HG02840 (cell line): ENCODE measurements around the gene TLK1.
"Not testable (repeated sequence)": the region's sequence is repeated elsewhere in the genome, so short reads cannot be mapped to it uniquely, and the experiment has no call there.

Experiments used
- ATAC-seq: cut with Tn5 transposase; IDR thresholded peaks from one replicate; pipeline ENCODE4 v1.9.1; 2021; ENCODE audit warnings: mild to moderate bottlenecking, moderate library complexity, moderate number of reproducible peaks; ENCODE audit not compliant: unreplicated experiment, low FRiP score

TLK1 gene

DNA sequence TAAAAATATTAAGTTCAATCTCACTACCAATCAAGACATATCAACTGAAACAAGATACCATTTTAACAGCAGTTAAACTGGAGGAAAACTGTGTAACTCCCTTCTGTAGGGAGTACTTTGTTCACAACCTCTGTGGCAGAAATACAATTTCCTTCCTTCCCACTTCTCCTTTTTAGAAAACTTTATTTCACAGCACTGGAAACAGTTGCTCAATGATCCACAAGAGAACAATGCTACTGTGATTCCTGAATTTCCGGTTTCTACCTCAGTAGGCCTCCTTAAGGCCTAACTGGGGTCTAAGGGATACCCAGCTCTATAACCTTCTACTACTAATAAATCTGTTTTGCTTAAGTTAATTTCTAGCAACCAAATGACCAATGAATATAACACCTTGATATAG lies 14.1 kb downstream of the TLK1 start:
- ATAC-seq: no peak

DNA sequence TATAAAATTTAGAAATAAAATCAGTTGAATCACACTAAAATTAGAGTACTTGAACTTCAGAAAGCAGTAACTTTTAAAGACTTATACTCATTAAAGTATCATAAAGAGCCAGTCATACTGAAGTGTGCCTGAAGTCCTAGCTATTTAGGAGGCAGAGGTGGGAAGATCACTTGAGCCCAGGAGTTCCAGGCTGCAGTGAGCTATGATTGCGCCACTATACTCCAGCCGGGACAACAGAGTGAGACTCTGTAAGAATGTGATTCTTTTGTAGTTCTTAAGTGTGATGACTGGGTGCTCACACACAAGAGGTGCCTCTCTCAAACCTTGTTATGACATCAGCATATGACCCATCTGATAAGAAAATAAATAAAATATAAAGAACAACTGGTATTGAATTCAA lies 14.6 kb downstream of the TLK1 start:
- ATAC-seq: no peak

DNA sequence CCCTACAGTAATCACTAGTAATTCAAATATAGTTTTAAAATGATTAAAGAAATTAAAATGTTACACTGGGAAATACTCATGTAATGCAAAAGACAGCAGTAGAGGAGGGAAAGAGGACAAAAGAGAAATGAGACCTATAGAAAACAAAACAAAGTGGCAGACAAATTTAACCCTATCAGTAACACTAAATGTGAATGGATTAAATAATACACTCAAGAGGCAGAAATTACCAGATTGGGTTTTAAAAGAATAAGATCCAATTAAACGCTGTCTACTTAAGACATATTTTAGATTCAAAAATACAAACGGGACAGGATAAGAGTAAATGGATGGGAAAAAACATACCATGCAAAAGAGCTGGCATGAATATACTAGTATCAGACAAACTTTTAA lies 17.0 kb downstream of the TLK1 start:
- ATAC-seq: no peak

DNA sequence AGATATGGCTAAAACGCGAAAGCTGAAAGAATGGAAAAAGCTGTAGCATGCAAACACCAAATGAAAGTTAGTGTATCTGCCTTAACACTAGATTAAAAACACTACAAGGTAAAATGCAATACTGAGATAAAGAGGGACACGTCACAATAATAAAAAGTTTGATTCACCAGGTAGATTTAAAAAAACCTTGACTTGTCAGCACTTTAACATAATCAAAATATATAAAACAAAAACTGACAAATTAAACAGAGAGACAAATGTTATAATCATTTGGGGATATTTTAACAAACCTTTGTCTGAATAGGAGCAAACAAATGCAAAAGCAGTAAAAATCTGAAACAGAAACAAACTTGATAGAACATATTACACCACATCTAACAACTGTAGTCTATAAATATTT lies 18.3 kb downstream of the TLK1 start:
- no peak for ATAC-seq

DNA sequence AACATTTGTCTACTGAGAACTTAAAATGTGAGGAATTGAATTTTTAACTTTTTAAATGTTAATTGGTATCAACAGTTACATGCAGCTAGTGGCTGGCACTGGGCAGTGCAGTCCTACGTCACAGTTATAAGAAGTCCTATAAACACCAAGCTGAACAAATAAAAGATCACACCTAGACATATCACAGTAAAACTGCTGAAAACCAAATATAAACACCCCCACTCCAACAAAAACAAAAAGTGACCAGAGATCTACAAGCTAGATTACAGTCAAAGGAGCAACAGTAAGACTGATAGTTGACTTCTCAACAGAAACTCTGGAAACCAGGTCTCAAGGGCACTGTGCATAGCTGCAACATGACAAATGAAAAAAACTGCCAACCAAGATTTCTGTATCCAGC lies 19.4 kb downstream of the TLK1 start:
- no peak for ATAC-seq

DNA sequence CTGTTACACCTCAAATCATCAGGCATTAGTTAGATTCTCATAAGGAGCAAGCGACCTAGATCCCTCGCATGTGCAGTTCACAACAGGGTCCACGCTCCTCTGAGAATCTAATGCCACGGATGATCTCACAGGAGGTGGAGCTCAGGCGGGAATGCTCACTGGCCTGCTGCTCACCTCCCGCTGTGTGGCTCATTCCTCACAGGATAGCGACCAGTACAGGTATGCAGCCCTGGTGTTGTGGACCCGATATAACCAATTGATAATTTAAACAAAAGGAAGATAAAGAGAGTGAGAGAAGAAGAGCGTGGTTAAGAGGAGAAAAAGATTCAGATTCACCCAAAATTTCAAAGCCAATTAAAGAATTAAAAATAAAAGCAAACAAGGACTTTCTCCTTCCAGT lies 20.8 kb downstream of the TLK1 start:
- no peak for ATAC-seq

DNA sequence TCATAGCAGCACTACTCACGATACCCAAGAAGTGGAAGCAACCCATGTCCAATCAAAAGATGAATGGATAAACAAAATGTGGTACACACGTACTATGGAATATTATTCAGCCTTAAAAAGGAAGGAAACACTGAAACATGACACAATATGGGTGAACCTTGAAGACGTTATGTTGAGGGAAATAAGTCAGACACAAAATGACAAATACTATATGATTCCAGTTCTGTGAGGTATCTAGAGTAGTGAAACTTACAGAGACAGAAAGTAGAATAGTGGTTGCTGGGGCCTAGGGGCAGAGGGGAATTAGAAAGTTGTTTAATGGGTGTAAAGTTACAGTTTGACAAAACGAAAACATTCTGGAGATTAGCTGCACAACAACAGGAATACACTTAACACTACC lies 24.7 kb downstream of the TLK1 start:
- ATAC-seq: peak; percentile 79

DNA sequence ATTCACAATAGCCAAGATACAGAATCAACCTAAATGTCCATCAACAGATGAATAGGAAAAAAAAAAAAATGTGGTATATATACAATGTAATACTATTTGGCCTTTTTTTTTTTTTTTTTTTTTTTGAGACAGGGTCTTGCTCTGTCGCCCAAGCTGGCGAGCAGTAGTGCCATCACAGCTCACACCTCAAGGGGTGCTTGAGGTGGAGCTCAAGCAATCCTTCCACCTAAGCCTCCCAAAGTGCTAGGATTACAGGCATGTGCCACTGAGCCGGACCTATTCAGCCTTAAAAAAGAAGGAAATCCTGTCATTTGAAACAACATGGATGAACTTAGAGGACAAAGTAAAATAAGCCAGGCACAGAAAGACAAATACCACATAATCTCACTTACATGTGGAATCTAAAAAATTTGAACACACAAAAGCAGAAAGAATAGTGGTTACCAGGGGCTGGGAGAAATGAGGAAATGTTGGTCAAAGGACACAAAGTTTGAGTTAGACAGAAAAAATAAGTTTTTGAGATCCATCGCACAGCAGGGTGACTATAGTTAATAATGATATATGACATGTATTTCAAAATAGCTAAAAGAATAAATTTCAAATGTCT lies 26.0 kb downstream of the TLK1 start:
- ATAC-seq: no peak

DNA sequence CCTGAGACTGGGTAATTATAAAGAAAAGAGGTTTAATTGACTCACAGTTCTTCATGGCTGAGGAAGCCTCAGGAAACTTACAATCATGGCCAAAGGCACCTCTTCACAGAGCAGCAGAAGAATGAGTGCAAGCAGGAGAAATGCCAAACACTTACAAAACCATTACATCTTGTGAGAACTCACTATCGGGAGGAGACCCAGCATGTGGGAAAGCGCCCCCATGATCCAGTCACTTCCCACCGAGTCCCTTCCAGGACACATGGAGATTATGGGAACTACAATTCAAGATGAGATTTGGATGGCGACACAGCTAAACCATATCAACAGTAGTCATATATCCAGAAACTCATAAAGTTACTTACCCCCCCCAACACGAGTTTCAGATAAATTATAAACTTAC lies 28.6 kb downstream of the TLK1 start:
- ATAC-seq: no peak

DNA sequence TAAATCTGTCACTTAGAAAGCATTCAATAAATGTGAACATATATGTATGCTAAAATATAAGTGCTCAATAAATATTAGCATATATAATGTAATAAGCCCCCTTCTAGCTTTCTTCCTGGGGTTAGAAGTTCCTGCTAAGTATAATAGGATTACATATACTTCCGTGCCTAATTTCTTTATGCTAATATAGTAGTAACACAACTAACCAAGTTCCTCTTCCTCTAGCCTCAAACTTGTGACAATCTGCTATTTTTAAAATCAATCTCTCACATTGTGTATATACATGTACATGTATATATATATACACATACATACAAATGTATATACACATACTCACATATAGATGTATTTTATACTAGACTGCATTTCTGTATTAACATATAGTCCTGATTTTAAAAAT lies 32.2 kb downstream of the TLK1 start:
- no peak for ATAC-seq

DNA sequence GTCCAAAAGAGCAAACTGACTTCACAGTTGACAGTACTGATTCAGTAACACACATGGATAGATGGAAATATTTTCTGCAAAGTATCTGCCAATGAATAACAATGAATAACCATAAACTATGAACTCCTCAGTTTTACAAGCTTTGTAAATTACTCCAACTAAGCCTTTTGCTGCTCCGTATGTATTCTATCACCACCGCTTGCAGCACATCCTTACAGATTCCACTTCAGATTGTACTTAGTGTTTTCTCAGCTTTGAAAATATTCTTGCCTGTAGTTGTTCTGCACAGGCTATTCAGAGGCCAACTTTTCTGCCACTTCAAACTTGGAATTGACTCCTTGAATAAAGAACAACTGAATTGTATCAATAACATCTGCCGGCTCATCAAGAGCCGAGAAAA lies 36.2 kb downstream of the TLK1 start:
- no peak for ATAC-seq

DNA sequence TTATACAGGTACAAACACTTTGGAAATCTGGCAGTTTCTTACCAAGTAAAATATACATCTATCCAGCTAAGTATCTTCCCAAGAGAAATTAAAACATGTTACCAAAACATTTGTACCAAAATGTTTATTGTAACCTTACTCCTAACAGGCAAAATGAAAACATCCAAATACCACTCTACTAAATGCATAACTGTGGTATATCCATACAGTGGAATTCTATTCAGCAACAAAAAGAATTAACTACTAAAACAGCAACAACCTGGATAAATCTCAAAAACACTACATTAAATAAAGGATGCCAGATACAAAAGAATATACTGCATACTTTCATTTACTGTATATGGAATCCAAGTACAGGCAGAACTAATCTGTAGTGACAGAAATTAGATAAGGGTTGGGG lies 51.1 kb downstream of the TLK1 start:
- no peak for ATAC-seq

DNA sequence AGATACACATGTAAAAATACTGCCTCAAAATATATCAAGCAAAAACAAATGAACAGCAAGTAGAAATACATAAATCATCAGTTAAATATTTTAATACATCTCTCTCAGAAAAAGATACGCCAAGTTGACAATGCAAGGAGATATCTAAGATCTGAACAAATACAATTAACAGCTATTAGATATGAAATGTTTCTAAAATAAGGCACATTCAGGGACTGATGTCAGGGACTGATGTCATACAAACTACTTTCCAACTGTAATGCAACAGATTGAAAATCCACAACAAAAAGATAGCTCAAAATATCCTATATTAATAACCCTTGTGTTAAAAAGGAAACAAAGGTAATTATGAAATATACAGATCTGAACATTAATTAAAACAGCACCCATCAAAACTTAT lies 51.7 kb downstream of the TLK1 start:
- ATAC-seq: no peak

DNA sequence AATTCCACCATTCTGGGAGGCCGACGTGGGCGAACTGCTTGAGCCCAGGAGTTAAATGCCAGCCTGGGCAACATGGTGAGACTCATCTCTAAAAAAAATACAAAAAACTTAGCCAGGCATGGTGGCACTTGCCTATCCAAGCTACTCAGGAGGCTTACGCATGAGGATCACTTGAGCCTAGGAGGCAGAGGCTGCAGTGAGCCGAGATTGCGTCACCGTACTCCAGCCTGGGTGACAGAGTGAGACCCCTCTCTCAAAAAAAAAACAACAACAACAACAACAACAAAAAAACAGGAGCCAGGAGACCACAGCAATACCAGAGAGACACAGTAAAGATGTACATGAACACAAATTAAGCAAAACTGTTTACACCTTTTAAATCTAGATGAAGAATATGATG lies 52.9 kb downstream of the TLK1 start:
- no peak for ATAC-seq

DNA sequence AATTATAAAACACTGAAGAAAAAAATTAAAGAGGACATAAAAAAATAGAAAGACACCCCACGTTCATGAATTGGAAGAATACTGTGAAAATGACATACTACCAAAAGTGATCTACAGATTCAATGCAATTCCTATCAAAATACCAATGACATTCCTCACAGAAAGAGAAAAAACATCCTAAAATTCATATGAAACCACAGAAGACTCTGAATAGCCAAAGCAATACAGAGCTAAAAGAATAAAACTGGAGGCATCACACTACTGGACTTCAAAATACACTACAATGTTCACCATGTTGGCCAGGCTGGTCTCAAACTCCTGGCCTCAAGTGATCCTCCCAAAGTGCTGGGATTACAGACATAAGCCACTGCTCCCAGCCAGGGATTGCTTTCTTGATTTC lies 56.3 kb downstream of the TLK1 start:
- ATAC-seq: no peak

DNA sequence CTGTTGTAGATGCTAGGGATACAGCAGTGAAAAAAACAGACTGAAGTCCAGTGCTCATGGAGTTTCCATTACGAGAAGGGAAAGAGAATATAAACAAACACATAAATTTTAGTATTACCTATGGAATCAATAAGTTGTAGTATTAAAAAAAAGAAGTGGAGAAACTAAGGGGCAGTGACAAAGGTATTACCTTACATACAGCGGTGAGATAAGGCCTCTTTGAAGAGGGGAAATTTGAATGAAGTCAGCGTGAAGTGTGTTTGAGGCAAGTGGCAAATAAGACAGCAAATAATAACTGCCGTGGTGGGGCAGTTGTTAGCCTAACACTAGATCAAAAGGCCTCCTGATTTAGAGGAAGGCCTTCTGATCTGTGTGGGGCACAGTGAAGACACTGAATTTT lies 57.9 kb downstream of the TLK1 start:
- ATAC-seq: no peak

DNA sequence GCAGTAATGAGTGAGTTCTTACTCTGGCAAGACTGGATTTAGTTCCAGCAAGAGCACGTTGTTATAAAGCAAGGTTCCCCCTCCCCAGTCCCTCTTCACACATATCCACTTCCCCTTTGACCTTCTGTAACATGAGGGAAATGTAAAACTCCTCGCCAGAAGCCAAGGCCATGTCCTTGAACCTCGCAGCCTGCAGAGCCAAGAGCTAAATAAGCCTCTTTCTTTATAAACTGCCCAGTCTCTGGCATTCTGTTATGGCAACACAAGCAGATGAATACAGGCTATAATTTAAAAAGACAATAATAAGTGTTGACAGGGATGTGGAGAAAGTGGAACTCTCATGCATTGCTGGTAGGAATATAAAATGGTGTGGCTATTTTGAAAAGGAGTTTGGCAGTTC lies 60.3 kb downstream of the TLK1 start:
- no peak for ATAC-seq

DNA sequence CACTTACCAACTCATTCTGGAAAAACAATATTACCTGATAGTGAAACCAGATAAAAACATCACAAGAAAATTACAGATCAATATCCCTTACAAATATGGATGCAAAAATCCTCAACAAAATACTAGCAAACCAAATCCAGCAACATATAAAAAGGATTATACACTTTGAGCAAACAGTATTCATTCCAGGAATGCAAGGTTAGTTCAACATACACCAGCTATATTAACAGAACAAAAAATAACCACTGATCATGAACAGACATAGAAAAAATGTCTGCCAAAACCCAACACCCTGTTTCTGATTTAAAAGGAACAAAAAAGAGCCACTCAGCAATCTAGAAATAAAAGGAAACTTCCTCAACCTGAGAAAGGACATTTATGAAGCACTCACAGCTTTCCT lies 62.1 kb downstream of the TLK1 start:
- no peak for ATAC-seq

DNA sequence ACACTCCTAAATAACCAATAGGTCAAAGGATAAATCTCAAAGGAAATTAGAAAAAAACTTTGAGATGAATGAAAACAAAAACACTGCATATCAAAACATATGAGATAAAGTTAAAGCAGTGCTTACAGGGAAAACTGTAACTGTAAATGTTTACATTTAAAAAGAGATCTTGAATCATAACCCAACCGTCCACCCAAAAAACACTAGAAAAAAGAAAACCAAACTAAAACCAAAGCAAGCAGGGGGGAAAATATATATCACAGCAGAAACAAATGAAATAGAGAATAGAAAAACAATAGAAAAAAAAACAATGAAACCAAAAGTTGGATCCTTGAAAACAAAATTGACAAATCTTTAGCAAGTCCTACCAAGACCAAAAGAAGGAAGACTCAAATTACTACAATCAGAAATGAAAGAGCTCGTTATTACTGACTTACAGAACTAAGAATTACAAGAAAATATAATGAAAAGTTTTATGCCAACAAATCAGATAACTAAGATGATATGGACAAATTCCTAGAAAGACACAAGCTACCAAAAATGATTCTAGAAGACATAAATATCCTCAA lies 65.6 kb downstream of the TLK1 start:
- ATAC-seq: no peak

DNA sequence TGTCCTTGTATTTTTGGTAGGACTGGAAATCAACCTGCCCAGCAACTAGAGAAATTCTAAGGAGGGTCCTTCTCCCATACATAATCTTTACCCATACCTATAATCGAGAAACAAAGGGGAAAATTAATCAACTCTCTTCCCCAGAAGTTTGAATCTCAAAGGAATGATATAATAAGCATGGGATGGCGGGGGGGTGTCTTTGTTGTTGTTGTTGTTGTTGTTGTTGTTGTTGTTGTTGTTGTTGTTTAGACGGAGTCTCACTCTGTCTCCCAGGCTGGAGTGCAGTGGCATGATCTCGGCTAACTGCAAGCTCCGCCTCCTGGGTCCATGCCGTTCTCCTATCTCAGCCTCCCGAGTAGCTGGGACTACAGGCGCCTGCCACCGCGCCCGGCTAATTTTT lies 69.2 kb downstream of the TLK1 start:
- not testable (repeated sequence) for ATAC-seq

DNA sequence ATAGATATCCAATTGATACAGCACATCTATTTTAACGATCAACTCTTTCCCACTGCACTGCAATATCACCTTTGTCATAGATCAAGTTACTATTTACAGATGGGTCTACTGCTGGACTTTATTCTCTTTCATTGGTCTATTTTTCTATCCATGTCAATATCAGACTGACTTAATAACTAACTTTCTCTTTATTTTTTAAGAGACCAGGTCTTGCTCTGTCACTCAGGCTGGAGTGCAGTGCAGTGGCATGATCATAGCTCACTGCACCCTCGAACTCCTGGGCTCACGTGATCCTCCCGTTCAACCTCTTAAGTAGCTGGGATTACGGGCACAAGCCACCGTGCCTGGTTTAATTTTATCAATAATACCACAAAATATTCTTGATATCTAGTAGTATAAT lies 71.2 kb downstream of the TLK1 start:
- ATAC-seq: no peak

DNA sequence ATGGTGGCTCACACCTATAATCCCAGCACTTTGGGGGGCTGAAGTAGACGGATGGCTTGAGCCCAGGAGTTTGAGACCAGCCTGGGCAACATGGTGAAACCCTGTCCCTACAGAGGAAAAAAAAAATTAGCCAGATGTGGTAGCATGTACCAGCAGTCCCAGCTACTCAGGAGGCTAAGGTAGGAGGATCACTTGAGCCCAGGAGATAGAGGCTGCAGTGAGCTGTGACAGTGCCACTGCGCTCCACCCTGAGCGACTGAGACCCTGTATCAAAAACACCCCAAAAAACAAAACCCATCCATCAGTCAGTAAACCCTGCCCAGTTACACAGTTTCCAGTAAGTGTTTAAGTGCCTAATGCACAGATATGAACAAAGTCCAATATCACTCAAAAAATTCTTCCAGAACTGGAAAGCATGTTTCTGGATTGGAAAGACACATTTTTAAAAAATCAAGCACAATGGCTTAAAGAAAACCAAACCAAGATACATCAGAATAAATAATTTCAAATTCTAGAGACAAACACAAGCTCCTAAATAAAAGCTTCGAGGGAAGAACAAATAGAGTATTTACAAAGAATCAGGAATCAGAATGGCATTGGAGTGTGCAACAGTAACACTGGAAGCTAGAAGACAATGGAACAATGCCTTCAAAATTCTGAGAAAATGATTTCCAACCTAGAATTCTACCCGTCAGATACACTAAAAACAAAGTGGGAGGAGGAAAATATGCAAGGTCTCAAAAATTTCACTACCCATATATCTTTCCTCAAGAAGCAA lies 72.4 kb downstream of the TLK1 start:
- ATAC-seq: no peak
